ENCODE measurements around the gene GAD1.

GAD1 gene

DNA sequence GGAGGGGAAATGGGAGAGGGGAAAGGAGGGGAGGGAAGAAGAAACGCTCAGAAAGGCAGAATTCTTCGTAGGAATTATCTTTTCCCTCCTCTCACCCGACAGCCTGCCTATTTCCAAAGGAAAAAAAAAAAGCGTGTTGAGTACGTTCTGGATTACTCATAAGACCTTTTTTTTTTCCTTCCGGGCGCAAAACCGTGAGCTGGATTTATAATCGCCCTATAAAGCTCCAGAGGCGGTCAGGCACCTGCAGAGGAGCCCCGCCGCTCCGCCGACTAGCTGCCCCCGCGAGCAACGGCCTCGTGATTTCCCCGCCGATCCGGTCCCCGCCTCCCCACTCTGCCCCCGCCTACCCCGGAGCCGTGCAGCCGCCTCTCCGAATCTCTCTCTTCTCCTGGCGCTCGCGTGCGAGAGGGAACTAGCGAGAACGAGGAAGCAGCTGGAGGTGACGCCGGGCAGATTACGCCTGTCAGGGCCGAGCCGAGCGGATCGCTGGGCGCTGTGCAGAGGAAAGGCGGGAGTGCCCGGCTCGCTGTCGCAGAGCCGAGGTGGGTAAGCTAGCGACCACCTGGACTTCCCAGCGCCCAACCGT is at the start of gene GAD1:
Gene GAD1 (plus strand): TSS at position 384 of the 589 bp plus-strand sequence. CDS start 1,705 bp downstream, outside the sequence.
- DNase-seq: peak; percentile 85

GRCh38 chr2:170770008-170770605 is 46.6 kb upstream of the GAD1 start, which contains the start of gene ERICH2:
ERICH2 (plus strand) TSS chr2:170770378; CDS start chr2:170770682, 304 bp downstream.
- DNase-seq: peak; percentile 44

DNA sequence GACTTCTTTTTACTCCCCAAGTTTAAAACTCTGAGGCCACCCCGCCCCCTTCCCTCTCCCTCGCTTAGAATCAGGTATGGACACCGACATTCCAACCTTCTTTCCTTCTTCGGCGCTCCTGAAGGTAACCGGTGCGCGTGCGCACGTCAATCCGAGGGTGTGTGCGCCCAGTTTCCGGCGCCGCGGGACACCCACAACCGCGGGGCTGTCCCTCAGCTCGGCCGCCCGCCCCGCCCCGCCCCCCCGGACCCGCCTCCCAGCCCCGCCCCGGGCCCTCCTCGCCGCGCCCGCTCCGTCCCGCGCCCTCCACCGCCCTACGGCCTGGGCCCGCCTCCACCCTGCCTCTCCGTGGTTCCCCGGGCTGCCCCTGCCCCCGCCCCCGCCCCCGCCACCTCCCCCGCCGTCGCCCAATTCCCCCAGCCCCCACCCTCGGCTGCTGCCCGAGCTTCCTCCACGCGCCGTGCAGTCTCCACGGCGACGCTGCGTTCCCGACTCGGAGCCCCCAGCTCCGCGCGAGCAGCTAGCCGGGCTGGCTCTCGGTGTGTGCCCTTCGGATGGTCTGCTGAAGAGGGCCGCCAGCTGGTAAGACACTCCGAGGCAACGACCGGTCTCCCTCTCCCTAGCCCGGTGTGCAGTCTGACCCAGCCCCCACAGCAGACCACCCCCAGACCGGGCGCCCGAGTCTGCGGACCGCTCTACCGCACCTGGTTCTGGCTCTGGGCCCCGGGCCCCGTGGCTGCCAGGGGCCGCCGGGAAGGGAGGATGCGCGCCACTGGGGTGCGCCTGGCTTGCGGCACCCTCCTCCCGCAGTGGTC is 45.9 kb upstream of the GAD1 start:
- peak; percentile 81 for DNase-seq

DNA sequence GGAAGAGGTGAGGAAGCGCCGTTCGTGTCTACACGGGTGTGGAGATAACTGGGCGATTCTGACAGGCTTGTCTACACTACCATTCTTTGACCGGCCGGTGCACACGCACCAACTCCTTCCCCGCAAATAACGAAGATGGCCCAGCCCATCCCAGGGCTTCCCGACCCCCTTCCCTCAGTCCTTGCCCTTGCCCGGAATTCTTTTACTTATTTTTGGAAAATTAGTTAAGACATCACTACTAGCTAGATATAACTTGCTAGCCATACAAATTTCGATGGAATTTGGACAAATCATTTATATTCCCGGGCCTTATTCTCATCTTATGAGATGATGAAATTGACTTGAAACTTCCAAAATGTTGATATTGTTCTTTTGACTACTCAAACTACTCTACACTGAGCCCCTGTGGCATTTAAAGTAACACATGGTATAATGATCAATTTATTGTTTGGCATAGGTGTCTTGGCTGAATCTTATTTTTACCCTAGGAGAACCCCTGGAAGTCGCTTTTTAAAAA is 45.2 kb upstream of the GAD1 start:
- no peak for DNase-seq

DNA sequence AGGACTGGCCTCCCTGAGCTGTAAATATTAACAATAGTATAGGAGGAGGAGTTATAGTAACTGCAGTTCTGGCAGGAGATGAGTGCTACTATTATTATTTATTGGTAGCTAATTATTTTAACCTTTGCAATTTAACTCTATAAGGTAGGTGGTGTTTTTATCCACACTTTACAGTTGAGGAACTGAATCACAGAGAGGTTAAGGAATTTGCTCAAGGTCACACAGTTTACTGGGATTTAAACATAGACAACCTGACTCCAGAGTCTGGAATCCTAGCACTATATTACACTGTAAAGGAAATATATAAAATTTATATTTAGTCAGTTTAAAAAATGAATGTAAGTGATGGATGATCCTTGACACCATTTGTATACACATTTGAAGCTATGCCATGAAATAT is 44.4 kb upstream of the GAD1 start:
- DNase-seq: no peak

- DNase-seq: no peak
Observed at GRCh38 chr2:170774074-170774473, 42.6 kb upstream of the GAD1 start.

GRCh38 chr2:170778900-170779299 is 37.8 kb upstream of the GAD1 start:
- no peak for DNase-seq

DNA sequence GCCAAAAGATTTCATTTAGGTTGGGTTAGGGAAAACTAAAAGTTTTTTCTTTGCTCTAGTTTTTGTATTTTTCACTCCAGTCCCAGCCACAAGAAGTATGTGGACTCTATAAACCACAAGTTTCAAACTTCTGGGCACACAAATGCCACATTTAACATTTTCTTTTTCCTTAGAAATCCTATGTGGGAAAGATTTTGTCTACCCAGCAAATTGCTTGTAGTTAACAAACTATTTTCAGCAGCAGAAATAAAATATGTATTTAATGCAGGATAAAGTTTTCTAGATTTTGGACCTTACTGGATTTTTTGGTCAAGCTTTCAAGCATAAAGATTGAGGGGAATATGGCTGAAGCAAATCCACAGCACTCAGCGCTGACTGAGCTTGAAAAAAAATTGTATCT is 37.4 kb upstream of the GAD1 start:
- DNase-seq: no peak

GRCh38 chr2:170782673-170783072 is 34.0 kb upstream of the GAD1 start:
- no peak for DNase-seq

DNA sequence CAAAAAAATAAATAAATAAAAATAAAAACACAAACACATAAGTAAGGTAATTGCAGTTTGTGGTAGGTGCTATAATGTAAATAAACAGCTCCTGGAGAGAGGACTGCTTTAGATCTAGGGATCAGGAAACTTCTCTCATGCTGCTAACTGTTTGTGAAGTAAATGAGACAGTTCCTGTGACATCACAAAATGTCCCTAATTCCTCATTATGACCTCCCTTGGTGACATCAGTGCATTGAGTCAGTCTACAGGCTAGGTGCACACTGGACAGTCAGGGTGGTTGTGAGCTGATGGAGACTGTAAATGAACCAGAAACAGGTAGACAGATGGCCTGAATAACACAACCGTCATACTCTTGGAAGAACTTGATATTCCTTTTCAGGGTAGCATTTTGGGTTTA is 33.1 kb upstream of the GAD1 start:
- DNase-seq: no peak

DNA sequence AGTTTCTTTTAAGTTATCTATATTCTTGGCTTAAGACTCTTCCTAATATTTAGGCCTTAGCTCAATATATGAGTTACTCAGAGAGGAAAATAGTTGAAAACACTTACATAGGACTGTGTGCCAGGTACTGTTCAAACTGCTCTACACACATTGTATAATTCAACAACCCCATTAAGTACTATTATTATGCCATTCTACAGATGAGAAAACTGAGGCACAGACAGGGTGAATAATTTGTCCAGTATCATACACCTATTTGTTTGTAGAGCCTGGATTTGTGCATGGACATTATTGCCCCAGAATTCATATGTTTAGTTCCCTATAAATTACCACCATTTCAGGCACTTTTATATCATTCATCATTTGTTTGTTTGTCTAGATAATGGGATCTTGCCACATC is 17.7 kb upstream of the GAD1 start:
- no peak for DNase-seq

DNA sequence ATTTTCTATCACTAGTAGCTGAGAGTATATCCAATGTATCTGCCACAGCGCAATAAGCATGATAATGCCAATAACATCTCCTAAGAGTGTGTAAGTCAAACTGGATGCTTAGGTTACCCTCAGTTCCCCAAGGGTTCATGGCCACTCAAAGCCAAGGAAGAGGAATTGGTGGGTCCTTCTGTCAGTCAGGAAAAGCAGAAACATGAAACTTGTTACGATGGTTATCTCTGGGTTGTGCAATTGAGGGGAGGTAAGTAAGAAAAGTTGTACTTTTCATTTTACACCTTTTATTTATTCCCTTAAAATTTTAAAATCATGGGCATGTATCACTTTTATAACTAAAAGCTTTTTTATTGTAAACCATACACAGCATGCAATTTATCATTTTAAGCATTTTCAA is 10.1 kb upstream of the GAD1 start:
- DNase-seq: no peak

DNA sequence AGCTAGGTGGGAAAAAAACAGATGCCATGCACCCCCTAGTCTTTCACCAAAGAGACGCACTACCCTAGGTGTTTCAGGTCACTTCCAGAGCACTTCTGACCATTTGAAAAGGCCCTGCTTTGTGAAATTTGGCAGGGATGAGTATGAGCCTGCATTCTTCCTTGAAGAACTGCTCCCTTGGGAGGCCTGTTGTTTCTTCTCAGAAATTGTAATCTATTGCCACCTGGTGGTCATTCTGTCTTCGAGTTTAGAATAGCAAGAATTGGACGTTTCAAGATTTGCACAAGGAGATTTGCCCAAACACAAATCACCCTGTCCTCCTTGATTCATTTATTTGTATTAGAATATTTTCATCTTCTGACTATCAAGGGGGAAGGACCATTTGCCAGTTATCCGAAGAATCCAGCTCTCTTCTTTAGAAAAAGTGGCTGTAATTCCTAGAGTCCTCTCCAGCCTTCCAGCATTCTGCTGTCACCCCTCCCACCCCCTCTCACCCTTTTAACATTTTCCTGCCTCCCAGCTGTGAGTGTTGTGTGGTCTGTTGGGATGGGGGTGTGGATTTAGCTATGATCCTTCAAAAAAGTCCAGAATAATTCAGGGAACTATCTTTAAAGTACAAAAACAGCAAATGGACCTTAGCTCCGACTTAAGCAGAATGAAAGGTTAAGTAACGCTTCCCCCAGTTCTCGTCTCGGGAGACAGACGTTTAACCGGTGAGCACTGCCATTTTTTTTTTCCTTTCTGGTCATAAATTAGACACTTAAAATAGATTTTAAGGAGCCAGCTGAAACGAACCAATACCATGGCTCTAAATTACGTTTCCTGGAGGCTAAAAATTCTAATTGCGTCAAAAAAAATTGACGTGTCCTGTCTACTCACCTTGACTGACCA is 3.7 kb upstream of the GAD1 start:
- peak; percentile 33 for DNase-seq

GRCh38 chr2:170813611-170814532 is 2.8 kb upstream of the GAD1 start:
- peak; percentile 23 for DNase-seq

GRCh38 chr2:170814533-170815230 is 2.0 kb upstream of the GAD1 start:
- no peak for DNase-seq

- DNase-seq: no peak
Observed at GRCh38 chr2:170815311-170815710, 1.4 kb upstream of the GAD1 start.

DNA sequence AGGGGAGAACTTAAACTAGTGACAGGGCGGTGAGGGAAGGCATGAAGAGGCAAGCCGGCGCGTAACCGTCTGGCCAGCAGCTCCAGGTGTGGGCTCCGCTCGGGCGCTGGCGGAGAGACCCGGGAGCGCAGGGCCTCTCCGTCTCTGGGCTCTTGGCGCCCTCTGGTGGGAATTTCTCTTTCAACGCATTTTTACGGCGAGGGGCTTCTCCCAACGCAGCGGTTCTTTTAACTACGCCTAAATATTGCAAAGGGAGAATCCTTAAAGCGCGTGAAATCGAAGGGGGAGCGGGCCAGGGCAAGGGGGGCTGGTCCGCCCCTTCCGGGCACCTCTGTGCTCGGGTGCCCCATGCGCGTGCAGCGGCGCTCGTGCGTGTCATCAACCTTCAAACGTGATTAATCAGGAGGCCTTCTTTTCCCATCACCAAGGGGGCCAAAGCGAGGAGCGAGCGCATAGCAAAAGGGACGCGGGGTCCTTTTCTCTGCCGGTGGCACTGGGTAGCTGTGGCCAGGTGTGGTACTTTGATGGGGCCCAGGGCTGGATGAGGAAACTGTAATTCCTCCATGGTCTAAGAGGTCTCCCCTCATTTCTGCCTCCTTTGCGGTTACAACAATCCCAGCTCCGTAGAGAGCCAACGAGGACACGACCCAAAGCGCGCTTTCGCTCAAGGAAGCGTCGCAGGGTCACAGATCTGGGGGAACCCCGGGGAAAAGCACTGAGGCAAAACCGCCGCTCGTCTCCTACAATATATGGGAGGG is 762 bp upstream of the GAD1 start:
- peak; percentile 88 for DNase-seq

DNA sequence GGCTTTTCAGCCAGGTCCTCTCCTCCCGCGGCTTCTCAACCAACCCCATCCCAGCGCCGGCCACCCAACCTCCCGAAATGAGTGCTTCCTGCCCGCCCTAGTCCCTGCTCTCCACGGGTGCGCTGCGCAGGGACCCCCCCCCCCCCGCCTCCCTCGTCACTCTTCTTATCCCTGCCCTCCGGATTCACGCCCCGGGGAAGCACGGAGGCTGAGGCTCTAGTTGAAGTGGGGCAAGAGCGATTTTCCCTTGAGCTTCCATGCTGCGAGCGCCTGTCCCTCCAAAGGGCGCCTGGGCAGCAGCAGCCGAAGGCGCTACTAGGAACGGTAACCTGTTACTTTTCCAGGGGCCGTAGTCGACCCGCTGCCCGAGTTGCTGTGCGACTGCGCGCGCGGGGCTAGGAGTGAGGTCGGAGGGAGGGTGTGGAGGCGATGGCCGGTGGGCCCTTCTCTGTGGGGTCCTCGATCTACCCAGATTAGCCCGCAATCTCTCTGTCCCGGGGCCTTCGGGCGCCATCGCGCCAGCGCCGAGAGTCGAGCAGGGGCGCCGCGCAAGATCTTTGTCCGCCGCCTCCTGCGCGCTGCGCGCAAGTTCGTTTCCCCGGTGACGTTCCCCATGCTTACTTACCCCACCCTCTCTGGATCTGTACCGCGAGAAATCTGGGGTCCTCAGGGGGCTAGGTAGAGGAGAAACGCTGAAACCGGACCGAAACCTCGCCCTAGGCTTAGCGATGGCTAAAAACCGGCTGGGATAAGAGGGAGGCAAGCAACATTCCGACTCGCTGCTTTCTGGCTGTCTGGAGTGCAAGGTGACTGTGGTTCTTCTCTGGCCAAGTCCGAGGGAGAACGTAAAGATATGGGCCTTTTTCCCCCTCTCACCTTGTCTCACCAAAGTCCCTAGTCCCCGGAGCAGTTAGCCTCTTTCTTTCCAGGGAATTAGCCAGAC is 677 bp downstream of the GAD1 start:
- peak; percentile 46 for DNase-seq

Measured in 8988T (cell line).